Activated CD4-positive, alpha-beta T cell treated with anti-CD3 and anti-CD28 coated beads for 4 hours (primary cell): Measurements from ENCODE around the gene CHCT1.

Experiments used
- DNase-seq, 2 donors: peaks; one replicate each; pipeline ENCODE4 v3.0.0-alpha.2; 2020

CHCT1 gene

DNA sequence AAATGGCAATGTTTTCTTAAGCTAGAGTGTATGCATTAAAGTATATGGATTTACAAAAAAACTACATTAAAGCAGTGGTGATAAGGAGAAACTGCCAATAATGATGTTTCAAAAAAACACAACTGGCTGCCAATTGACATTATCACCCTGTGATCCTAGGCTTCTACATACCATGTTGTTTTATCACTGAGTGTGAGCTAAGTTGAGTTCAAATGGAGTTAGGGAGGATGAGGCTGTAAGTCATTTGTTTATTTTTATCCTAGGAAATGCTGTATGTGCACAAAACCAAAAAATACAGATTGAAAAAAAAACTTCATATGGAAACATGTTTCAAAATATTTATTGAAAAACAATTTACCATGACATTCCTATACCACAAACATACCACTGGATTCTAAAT, 22.9 kb downstream of the CHCT1 start:
- no peak for DNase-seq

DNA sequence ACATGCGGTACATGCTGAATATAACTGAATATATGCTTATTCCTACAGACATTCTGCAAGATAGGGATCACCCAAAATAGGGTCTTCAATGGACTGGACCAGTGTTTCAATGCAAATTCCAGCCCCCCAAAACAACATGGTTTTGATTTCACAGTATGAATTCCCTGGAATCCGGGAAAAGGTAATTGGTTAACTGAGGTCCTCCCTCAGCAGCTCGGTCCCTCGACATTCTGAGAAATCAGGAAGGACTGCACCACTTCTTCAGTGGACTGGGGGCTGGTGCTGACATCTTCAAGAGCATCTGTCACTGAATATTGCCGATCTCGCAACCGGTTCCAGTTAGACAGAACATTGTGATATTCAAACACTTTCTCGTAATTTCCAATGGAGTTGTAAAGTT, 25.1 kb downstream of the CHCT1 start:
- DNase-seq = no peak

DNA sequence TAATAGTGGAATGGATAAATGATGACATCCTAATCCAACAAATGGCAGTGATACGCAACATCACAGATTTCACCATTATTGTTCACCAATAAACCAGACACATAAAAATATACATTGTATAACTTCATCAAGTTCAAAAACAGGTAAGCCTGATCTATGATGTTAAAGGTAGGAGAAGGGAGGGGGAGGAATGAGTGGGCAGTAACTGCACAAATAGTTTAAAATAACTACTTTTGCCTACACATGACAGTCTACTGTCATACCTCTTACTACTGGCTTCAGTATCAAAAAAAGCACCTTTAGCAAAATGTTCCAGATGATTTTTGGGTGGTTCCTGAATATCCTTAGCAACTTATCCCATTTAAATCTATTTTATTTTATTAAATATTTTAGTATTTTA, 28.8 kb downstream of the CHCT1 start:
- DNase-seq = no peak

DNA sequence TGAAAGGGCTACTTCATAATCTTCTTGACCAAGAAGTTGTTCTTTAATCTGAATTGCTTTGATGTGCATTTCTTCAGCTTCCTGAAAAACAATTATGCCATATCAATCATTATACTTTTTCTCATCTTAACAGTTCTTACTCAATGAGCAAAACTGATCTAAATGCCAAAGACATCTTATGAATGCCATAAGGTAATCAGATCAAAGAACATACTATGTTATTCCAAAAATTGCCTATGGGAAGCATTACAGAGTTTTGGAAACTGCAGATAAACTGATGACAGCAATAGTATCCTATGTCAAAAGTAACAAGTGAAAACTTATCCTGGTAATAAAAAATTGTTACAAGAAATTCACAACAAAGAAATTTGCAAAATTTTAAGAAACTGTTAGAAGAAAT, 29.7 kb downstream of the CHCT1 start:
- DNase-seq = no peak

DNA sequence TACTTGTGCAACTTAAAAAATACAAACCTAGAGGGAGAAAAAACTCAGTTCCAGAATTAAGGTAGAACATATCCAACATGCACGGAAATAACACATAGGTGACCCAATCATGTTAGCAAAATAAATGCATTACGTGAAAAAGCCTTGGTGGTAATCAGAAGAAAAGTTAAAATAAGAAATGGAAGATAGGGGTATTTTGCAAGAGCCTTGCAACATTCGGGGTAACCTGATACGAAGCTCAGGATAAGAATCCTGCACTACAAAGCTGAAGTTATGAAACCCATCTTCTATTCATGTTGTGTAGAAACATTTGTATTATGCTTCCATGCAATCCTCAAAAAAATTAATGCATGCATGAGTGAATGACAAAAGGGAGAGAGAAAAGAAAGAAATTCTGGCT, 33.1 kb downstream of the CHCT1 start:
- no peak for DNase-seq

DNA sequence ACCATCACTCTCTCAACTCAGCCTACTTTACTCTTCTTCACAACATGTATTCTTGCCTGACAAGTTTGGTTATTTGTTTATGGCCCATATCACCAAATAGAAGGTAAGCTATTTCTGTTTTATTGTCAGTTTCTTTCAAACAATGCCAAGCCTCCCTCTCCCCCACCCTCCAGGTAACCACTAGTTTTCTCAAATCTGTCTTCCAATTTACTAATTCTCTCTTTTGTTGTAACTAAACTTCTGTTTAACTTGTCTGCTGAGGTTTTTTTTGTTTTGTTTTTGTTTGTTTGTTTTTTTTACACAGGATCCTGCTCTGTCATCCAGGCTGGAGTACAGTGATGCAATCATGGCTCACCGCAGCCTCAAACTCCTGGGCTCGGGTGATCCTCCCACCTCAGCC, 34.9 kb downstream of the CHCT1 start:
- no peak for DNase-seq

DNA sequence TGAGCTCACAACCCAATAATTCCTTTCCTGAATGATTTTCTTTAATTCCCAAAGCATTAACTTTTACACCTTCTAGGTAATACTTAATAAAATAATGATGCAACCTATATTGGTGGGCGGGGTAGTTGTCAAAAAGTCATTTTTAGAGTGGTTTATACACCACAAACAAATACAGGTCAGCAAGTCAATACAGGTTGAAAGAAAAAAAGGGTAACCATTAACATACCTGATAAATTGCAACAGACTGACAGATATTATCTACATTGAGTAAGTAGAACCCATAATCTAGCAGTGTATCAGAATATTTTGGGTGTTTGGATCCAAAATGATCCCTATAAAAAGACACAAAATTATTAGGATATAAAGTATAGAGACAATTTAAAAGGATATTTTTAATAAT, 39.3 kb downstream of the CHCT1 start:
- no peak for DNase-seq

DNA sequence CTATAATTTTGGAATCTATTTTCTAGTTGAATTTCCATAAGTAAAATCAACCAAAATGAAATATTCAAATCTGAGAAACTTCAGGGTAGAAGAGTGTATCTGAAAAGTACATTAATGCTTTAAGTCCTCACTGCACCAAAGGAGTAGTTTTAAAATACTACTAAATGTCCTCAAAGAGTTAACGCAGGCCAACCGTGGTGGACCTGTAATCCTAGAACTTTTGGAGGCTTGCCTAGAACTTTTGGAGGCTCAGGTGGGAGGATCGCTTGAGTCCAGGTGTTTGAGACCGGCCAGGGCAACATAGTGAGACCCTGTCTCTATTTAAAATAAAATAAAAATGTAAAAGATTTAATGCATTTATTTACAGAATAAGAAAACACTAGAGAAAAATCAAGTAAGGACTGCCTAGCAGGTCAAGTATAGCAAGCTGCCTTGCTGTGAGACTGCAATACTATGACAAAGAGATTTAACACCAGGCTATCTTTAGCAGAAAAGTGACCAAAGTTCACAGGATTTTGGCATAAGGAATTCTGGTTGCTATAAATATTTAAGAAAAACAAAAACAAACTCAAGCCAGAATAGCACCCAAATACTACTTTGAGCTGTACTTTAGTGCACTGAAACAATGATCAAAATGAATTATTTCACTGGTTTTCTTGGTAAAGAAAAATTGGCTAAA, 41.0 kb downstream of the CHCT1 start:
- DNase-seq = no peak

DNA sequence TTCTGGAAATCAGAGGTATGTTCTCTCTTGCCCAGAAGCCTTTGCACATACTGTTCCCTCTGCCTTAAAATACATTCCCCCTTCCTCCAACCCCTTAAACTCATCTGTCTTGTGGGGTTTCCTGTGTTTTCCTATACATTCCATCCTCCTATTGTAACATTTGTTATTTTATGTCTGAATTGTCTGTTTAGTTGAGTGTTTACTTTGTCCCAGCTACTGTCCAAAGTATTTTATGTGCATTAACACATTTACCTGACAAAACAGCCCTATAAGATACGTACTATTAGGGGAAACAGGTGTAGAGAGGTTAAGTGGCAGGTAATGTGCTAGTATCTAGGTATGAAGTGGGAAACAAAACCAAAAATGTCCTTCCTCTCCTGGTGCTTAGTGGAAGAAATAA, 42.1 kb downstream of the CHCT1 start:
- DNase-seq = no peak

DNA sequence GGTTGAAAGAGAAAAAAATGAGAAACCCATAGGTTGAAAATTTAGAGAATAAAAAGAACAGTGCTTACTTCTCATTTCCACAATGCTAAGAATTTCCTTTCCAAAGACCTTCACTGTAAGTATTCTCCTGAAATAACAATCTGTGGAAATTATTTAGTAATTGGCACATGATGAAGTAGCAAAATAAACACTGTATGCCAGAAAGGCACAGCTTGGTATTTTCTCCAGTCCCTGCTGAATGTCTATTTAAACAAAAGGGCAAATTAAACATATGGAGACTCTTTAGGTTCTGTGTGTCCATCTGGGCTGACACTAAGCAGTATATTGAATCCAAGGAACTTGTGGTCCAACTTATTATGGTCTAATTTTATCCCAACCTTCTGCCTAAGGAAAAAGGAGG, 46.1 kb downstream of the CHCT1 start:
- no peak for DNase-seq

DNA sequence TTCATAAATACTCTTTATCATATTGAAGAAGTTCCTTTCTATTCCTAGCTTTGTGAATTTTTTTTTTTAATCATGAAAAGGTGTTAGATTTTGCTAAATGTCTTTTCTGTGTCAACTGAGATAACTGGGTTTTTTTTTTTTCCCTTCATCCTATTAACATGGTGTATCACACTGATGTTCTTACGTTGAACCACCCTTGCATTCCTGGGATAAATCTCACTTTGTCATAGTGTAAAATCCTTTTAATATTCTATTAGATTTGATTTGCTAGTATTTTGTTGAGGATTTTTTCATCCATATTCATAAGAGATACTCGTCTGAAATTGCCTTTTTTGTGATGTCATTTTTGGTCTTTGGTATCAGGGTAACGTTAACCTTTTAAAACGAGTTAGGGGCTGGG, 49.2 kb downstream of the CHCT1 start:
- DNase-seq = no peak

DNA sequence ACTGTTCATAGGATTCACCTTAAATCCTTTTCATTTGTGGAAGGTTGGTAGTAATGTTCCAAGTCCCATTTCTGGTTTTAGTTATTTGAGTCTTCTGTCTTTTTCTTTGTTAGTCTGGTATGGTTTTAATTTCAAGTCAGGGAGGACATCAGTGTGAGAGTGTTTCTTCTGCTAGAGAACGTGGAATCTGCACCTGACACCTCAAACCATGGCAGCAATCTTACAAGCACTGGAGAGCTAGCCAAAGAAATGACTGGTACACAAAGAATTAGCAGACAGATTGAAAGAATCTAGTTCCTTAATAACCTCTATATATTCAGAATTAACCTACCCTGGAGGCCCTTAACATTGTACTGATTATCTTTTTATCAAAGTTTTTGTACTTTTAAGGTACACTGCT, 50.2 kb downstream of the CHCT1 start:
- DNase-seq = no peak

DNA sequence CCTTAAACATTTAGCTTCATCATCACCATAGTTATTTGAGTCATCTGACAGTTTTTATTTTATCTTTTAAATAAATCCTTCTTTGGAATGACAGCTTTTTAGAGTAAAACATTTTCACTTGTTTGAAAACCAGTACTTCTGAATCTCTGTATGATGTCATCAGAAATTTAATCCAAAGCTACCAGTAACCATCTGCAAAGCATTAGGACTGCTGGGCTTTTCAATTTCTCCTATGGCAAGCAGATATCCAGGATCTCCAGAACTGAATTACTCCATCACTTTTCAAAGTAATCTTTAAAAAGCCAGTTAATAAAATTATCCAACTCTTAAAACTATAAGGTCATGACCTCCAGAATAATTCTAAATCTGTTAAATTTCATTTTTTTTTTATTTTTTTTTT, 51.5 kb downstream of the CHCT1 start:
- DNase-seq = no peak
